Stimulated activated CD8-positive, alpha-beta memory T cell treated with anti-CD3 and anti-CD28 coated beads, Interleukin-4, amount 100 ng/mL, for 48 hours (primary cell): ENCODE data around the gene EIF5B.

Experiments used
- DNase-seq: peaks from one replicate; pipeline ENCODE4 v3.0.0-alpha.2; 2020

Gene EIF5B

DNA sequence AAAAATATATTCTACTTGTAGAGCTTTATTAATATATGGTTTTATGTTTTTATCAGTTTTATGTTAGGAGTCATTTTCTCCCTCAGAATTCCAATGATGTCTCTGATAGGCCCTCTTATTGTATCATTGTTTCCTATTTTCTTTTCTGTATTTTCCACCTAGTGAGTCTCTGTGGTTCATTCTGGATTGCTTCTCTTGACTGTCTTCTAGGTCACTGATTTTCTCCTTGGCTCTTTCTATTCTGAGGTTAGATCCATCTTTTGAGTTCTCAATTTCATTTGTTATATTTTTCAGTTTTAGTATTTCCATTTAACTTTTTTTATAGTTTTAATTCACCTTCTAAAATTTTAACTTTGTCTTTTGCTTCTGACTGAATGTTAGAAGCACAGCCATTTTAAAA is 37.6 kb downstream of the EIF5B start:
- no peak for DNase-seq

DNA sequence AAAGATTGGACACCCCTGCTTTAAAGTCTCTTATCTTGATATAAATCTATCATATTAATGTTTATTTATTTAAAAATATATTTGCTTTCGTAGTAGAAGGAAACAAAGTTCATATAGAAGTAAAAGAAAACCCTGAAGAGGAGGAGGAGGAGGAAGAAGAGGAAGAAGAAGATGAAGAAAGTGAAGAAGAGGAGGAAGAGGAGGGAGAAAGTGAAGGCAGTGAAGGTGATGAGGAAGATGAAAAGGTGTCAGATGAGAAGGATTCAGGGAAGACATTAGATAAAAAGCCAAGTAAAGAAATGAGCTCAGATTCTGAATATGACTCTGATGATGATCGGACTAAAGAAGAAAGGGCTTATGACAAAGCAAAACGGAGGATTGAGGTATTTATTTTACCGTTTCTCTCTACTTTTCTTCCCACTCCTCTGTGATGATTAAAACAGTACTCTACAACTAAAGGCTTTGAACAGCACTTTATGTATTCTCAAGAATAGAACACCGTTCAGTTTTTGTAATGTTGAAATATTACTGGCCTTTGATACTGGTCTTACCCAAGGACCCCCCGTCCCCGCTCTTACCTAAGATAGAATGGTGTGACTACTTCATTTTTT is 39.2 kb downstream of the EIF5B start:
- no peak for DNase-seq

DNA sequence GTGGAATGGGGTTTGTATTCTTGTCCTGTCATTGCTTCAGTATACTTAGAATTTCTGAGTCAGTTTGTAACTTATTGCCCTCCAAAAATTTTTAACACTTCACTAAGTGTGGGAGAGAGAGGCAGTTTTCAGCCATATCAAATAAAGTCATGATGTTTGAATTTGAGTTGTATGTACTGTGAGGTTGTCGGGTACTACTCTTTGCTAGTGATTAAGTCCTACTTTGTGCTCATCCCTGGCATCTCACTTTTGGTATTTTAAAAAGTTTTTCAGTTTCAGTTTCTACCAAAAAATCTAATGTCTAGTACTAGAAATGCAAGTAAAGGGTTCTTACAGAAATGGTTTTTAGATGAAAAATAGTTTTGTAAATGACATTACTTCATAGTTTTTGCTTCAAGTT is 40.7 kb downstream of the EIF5B start:
- no peak for DNase-seq

DNA sequence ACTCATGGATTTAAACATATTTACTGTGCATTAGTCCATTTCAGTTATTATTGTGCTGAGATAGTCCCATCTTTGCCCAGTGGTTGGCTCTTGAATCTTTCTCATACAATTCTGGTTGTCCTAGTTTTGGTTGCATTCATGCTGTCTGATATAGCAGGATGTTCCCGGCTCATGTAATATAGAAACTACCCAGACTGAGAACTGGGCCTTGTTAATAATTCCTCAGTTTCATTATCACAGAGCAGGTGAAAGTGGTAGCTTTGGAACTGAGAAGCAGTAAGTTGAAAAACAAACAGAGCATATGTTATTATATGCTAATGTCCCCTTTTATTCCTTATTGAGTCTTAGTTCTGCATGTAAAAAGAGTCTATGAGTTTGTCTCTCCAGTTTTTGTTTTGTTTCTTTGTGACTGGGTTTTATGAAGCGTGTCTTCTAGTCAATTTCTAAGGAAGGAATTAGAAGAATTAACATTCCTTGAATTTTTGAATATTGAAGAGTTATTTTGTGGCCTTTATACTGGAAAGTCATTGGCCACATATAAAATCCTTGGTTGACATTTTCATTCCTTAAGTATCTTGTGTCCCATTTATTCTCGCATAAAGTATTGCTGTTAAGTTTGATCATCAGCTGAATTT is 43.3 kb downstream of the EIF5B start:
- DNase-seq = no peak

DNA sequence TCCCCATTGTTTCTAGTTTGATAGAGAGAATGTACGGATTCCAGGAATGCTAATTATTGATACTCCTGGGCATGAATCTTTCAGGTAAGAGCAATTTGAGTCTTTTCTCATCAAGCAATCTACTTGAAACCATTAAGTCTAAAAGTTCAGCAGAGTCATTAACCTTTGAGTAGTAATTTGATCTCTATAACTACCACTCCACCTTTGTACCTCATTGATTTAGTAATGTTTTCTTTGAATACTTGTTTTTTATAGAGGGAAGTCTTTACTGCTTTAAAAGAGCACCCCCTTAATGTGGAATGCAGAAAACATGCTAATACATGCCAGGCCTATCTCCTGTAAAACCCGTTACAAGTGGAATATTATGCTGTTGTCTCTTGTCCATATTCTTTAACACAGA is 45.0 kb downstream of the EIF5B start:
- no peak for DNase-seq

DNA sequence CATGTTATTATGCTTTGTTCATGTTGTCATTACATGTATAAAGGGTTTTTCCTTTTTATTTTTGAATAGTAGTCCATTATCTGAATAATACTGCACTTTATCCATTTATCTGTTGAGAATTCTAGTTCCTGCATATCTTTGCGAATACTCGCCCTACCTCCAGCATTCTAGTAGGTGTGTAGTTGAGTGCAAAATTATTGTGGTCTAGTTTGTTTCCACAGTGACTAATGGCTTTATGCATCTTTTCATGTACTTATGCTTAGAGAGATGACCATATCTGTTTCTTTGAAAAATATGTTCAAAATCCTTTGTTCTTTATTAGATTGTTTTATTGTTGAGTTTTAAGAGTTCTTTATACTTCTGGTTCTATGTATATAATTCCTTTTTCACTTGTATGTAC is 48.8 kb downstream of the EIF5B start:
- DNase-seq = no peak

DNA sequence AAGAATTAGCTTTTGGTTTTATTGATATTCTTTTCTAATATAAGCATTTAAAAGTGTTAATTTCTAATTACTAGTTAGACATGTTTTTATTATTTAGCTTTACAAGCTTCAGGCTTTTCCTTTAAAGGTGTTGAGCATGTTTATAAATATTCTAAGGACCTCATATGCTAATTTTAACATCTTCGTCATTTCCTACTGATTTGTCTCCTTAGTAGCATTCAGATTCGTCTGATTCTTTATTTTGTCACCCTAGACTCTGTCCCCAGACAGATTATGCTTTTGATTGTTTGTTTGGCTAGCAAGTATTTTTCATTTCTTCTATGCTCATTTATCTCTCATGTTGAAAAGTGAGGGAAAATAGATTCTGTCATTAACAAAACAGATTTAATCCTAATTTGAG is 51.7 kb downstream of the EIF5B start:
- no peak for DNase-seq

DNA sequence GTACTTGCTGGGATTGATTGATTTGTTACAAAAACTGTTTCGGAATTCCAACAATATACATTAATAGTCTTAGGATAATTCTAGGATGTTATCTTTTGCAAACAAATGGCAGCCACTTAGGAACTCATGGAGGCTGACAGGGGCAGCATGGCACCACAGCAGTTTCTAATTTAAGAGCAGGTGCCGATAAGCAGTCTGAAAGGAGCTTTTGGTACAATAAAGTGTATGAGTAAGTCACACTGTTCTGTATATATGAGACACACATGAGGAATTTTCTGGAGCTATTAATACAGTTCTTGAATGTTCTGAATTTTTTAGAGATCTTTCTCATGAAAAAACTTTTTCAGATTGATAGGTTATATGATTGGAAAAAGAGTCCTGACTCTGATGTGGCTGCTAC is 52.2 kb downstream of the EIF5B start:
- no peak for DNase-seq

DNA sequence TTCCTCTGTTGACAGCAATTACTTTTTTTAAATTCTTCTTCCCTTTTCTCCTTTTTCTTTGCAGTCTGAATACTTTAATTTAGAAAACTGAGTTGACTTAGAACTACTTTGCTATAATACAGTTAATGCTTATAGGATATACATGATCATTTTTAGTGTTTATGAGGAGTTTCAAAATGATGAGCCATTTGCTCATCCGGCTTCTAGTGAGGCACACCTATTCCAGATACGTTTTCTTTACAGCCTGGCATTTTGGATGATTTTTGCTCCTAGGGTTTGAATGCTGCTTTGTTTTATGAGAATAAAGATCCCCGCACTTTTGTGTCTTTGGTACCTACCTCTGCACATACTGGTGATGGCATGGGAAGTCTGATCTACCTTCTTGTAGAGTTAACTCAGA is 52.8 kb downstream of the EIF5B start:
- DNase-seq = no peak

DNA sequence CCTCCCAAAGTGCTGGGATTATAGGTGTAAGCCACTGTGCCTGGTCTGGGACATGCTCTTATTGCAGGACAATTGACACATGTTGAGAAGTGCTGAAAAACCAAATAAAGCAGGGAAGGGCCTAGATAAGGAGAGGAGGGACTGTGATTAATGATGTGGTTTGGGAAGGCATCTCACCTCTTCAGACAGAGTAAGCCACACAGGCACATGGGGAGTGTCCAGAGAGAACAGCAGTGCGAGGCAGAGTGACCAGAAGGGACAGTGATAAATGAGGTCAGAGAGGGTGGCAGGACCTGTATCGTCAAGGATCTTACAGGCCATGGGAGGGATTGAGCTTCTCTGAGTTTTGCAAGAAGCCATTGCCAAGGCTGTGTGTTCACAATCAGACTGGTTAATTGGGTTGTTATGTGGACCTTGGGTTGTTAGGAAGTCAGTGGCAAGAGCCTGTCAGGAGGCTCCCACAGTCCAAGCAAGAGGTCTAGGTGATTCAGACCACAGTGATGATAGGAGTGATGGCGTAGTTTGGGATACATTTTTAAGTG is 58.5 kb downstream of the EIF5B start:
- no peak for DNase-seq

DNA sequence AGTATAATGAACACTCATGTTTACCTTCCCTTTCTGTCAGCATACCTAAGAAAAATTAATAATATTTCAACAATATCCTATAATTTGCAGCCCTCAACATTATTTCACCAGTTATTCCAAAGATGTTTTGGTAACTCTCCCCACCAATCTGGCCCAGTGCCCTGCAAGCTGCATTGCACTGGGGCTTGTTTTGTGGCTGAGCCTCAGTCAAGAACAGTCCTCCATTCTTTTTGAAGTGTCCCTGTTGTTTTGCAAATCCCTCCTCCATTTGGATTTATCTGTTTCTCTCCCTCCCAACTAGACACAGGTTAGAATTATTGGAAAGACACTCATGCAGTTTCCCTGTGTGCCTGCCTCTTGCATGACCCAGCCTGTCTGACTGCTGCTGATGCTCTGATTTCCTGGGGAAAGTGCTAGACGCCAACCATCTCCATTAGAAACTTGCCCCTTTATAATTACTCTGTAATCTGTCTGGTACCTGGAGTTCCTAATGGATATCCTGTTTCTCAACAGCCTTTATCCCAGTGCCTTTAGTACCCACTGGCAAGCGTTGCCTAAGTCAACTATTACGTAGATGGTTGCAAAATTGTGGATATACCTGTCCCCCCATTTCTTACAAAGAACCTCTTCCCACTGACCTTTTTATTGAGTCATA is 60.2 kb downstream of the EIF5B start:
- no peak for DNase-seq

DNA sequence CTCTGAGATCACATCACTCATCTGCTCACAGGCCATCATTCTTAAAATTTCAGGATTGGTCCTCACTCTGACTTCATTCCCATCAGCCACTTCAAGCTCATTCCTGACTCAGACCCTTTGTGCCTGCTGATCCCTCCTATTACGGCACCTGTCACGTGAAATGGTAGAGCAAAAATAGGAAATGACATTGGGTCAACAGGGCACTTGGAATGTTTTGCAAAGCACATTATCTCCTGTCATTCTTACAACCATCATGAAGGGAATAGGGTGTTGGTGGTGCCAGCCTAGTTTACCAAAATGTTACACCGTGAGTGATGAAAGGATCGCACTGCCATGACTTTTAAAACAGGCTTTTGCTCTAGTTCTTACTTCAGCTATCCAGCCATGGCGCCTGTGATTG is 61.1 kb downstream of the EIF5B start:
- DNase-seq = no peak

DNA sequence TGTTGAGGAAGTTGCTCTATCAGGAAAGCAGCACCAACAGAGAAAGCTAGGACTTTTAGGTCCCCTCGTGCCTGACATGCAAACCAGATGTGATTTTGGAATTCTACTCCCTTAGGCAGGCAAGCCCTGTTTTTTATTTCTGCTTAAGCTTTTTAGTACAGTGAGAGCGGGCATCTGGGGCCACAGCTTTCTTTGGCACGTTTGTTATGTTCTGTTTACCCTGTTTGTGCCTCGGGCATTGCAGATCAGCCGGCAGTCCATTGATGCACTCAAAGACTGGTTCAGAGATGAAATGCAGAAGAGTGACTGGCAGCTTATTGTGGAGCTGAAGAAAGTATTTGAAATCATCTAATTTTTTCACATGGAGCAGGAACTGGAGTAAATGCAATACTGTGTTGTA is 61.9 kb downstream of the EIF5B start:
- no peak for DNase-seq

DNA sequence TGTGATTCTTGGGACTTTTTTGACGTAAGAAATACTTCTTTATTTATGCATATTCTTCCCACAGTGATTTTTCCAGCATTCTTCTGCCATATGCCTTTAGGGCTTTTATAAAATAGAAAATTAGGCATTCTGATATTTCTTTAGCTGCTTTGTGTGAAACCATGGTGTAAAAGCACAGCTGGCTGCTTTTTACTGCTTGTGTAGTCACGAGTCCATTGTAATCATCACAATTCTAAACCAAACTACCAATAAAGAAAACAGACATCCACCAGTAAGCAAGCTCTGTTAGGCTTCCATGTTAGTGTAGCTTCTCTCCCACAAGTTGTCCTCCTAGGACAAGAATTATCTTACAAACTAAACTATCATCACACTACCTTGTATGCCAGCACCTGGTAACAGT is 62.6 kb downstream of the EIF5B start:
- no peak for DNase-seq

DNA sequence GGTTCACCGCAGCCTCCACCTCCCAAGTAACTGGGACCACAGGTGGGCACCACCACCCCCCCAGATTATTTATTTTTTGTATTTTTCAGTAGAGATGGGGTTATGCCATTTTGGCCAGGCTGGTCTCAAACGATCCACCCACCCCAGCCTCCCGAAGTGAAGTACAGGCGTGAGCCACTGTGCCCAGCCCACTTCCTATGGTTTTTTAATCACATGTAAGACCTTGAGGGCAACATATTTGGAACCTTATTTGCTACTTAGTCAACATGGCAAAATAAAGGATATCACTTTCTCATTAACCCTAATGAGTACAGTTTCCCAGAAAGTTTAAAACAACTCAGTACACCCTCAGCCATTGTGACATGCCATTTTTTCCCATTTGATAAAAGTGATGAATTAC is 64.7 kb downstream of the EIF5B start:
- DNase-seq = no peak

DNA sequence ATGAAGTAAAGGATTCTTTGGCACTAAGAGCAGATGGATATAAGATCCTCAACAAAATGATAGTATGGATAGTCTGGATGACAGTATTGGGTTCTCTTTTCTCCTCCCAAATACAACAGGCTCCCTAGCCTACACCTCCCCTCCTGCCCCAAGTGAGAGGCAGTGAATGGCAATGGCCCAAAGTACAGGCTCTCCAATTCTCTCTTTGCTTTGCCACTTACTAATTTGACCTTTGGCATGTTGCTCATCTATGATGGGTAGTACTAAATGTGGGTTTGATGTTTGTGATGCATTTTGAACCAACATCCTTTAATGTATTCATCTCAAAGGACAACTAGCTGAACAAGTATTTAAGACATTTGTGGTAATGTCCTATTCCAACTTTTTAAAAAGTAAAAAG is 65.9 kb downstream of the EIF5B start:
- DNase-seq = no peak

DNA sequence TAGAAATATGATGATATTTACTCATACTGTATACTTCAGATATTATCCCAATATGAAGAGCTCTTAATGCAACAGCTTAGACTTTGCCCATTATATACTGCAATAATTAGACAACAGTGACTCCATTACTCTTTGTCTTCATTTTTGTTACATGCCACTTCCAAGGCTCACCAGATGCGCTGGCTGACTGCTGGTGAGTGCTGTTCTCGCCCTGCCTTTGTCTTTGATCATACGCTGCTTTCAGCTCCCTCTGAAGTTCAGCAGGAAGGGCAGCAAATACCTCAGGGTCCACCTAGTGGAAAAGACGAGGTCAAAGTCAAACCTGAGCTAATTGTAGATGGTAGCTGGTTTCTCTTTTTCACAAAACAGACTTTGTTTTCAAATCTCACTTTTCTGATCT is 66.3 kb downstream of the EIF5B start:
- DNase-seq = no peak

DNA sequence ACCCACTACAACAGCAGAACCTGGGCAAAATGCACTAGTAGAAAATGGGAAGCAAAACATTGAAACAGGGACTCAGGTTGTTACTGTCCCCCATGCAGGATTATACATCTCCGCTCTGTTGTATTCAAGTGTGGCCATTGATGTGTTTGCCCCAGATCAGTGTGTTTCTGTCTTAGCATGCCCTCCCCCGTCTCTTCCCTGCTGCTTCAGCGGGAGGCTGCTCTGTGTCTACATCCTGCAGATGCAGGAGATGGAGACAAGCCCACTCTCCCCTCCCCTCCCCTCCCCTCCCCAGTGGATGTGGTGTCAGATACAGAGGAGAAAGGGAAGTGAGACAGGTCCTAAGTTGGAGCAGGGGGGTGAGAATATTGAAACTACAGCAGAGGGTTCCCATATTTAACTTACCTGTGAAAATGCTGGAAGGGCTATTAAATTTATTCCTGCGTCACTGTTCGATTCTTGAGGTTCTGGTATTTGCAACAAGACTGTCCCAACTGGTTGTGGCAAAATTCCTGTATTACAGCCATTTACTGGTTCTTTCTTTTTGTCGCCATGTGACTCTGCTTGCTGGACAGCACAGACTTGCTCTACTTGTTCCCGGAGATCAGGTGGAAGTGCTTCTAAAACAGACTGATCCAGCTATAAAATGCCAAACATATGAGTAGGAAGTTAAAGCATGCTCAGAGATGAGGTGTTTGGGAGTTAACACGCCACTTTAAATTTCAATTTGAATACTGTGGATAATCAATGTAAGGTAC is 67.0 kb downstream of the EIF5B start:
- DNase-seq = no peak

DNA sequence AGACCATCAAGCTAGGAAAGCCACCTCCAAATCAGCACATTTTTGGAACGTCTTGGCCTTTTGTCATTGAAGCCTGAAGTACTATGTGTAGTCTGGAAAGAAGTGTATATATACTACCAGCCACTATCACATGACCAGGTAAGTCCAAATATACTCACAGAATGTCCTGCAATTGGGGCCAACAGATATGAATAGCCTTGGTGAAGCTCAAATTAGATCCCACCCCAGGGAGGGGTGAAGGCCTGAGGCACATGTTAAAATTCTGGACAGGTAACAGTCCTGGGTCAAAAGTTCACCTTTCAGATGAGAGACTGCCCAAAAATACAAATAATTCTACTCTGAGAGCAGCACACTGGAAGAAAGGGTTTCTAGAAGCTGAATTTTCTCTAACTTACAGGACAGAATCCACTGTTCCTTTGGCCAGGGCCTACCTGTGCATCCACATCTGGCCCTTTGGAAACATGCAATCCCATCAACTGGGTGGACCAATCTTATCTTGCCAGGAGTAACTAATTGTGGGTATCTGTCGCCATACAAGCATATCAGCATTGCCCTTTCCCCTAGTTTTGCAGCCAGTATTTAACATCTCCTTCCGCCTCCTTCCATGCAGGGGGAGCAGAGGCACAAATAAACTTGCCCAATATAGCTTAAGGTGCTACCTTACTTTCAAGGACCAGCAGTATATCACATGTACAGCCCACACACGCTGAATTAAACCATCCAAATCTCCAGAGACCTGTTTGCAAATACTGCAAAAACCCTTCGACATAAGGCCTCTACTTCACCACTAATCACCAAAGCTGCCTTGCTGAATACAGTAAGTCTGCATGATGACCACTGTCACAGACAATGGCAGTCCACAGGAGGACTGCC is 67.8 kb downstream of the EIF5B start:
- DNase-seq = no peak

DNA sequence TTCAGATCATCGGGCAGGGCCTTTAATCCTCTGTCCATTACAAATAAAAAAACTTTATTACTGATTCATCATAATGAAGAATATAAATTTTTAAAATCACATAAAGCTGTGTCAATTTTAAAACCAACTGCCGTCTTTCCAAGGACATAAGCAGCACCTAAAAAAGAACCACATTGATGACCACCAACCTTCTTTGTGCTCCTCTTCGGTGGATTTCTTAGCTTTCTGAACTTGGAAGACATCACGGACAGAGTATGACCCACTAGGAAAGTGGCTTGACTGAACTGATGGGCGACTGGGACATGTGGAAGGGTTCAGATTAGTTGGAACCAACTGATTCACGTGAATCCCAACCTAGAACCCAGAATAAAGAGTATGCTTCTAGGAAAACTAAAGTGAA is 68.9 kb downstream of the EIF5B start:
- DNase-seq = no peak

DNA sequence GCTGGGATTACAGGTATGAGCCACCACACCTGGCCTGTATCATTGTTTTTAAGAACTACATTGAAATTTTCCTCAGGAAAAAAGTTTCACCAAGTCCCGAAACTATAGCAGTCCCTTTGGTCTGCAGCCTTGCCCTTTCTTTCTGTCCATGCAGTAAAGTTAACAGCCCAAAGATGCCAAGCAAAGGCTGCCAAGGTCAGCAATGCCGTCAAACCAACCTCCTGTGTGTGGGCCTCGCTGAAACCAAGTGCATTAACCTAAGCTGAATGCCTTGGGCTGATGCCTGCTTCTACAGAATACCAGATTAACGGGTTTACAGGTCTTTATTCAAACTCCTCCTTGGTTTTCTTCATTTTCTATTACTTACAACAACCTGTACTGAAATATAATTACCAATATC is 73.1 kb downstream of the EIF5B start:
- no peak for DNase-seq

DNA sequence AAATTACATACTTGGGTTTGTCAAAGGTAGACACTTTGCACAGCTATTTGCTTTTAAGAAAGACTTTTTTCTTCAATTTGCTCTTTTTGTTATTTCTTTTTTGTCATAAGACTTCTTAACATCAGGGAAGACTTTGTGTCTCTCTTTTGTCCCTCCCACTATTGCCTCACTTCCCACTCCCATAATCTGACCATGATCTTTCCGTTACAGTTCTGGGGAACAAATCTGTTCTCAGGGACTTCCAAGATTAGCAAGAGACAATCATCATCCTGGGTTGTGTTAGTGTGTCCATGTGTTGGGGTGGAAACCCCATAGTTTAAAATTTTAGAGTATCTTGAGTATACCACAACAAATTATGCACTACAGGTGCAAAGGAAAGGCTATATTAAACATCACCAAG is 77.4 kb downstream of the EIF5B start:
- DNase-seq = no peak

DNA sequence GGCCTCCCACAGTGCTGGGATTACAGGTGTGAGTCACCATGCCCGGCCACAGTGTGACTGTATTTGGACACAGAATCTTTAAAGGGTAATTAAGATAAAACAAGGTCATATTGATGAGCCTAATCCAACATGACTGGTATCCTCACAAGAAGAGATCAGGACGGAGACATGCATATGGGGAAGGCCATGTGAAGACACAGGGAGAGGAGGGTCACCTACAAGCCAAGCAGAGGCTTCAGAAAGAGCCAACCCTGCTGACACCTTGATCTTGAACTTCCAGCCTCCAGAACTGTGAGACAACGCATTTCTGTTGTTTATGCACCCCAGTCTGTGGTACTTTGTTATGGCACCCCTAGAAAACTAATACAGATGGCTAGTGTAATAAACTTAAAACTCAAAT is 80.2 kb downstream of the EIF5B start:
- DNase-seq = no peak
